Astrocyte of the cerebellum (primary cell): ENCODE results near the gene GRK5.

Source experiments
- DNase-seq: peaks from one replicate; pipeline ENCODE4 v3.0.0-alpha.2; 2011; ENCODE audit warnings: low read depth
- H3K4me3 ChIP-seq: 2 replicates; pipeline ENCODE4 v1.5.1; 2011; ENCODE audit warnings: mild to moderate bottlenecking, low read depth, low read length, moderate library complexity
- CTCF ChIP-seq: IDR thresholded peaks from 2 replicates; pipeline ENCODE4 v1.5.1; 2012; ENCODE audit warnings: low read length, low read depth, moderate library complexity, mild to moderate bottlenecking; ENCODE audit errors: missing control alignments
- in situ Hi-C: cut with HindIII; loops from 2 replicates; pipeline ENCODE4 v1.10.0; 2017; ENCODE audit warnings: low sequenced_read_pairs

Gene GRK5

GRCh38 chr10:119337796-119338432, 130.5 kb downstream of the GRK5 start:
- in situ Hi-C loops: no loop called here
- DNase-seq: peak; percentile 51
- TF ChIP-seq CTCF: no peak
- no peak overlapping the region for H3K4me3 ChIP-seq

GRCh38 chr10:119339109-119339508, 131.7 kb downstream of the GRK5 start:
- DNase-seq: no peak
- H3K4me3 ChIP-seq: no peak overlapping the region
- no peak for TF ChIP-seq CTCF
- in situ Hi-C loops: no loop called here

GRCh38 chr10:119340893-119341458, 133.6 kb downstream of the GRK5 start:
- no peak overlapping the region for H3K4me3 ChIP-seq
- in situ Hi-C loops: no loop called here
- no peak for TF ChIP-seq CTCF
- no peak for DNase-seq

- no peak for DNase-seq
- in situ Hi-C loops: no loop called here
- no peak for TF ChIP-seq CTCF
- no peak overlapping the region for H3K4me3 ChIP-seq
Observed at GRCh38 chr10:119341459-119342301, 134.3 kb downstream of the GRK5 start.

- no peak for TF ChIP-seq CTCF
- no peak overlapping the region for H3K4me3 ChIP-seq
- DNase-seq: no peak
- in situ Hi-C loops: no loop called here
Observed at GRCh38 chr10:119342335-119342734, 135.0 kb downstream of the GRK5 start.

- TF ChIP-seq CTCF: no peak
- DNase-seq: no peak
- in situ Hi-C loops: no loop called here
- no peak overlapping the region for H3K4me3 ChIP-seq
Observed at GRCh38 chr10:119343011-119343601, 135.7 kb downstream of the GRK5 start.
